GM23338 (cell line): ENCODE measurements around the gene LMO2.
"Not testable (repeated sequence)": the region's sequence is repeated elsewhere in the genome, so short reads cannot be mapped to it uniquely, and the experiment has no call there.

Experiments
- CREB1 ChIP-seq: fragments of 250-450 bp; sonication (Bioruptor Pico); IDR thresholded peaks from 2 replicates; pipeline ENCODE4 v1.5.0; 2020; ENCODE audit warnings: low read depth, mild to moderate bottlenecking, moderate library complexity
- EZH2 ChIP-seq: fragments of 200-600 bp; sonication (generic); IDR thresholded peaks from one replicate; pipeline ENCODE4 v1.8.0; 2017; ENCODE audit warnings: antibody characterized with exemption, mild to moderate bottlenecking, low read depth; ENCODE audit not compliant: unreplicated experiment
- EZH2phosphoT487 ChIP-seq: fragments of 200-600 bp; sonication (generic); IDR thresholded peaks from one replicate; pipeline ENCODE4 v1.8.1; 2018; ENCODE audit warnings: antibody characterized with exemption; ENCODE audit not compliant: unreplicated experiment
- POLR2AphosphoS5 ChIP-seq: IDR thresholded peaks from 2 replicates; pipeline ENCODE4 v1.6.1; 2016; ENCODE audit warnings: antibody characterized with exemption, low read depth
- STAT1 ChIP-seq: IDR thresholded peaks from one replicate; pipeline ENCODE4 v1.6.1; 2016; ENCODE audit warnings: antibody characterized with exemption; ENCODE audit not compliant: unreplicated experiment
- TF ChIP-seq, protein P1 (sequence below), 2 experiments: fragments of 200-600 bp in 1 of 2; sonication (generic) in 1 of 2; conservative IDR thresholded peaks; 2 replicates each; pipeline versions ENCODE4 v1.5.1 to v1.6.1; 2016 to 2017; ENCODE audit warnings: antibody characterized with exemption in 2 of 2, low read depth in 2 of 2, mild to moderate bottlenecking in 2 of 2, moderate library complexity in 1 of 2
- TF ChIP-seq, protein P2 (sequence below): IDR thresholded peaks from one replicate; pipeline ENCODE4 v1.6.1; 2018; ENCODE audit warnings: antibody characterized with exemption; ENCODE audit not compliant: unreplicated experiment

DNA sequence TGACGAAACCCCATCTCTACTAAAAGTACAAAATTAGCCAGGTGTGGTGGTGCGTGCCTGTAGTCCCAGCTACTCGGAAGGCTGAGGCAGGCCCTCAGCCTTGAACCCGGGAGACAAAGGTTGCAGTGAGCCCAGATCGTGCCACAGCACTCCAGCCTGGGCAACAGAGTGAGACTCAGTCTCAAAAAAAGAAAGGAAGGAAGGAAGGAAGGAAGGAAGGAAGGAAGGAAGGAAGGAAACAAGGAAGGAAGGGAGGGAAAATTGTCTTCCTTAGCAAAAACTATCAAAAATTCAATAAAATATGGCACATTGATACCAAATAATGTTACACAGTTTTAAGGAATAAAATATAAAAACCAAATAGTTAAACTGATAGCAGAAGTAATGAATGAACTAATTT is 54.5 kb downstream of the LMO2 start:
- TF ChIP-seq, protein P1, sequence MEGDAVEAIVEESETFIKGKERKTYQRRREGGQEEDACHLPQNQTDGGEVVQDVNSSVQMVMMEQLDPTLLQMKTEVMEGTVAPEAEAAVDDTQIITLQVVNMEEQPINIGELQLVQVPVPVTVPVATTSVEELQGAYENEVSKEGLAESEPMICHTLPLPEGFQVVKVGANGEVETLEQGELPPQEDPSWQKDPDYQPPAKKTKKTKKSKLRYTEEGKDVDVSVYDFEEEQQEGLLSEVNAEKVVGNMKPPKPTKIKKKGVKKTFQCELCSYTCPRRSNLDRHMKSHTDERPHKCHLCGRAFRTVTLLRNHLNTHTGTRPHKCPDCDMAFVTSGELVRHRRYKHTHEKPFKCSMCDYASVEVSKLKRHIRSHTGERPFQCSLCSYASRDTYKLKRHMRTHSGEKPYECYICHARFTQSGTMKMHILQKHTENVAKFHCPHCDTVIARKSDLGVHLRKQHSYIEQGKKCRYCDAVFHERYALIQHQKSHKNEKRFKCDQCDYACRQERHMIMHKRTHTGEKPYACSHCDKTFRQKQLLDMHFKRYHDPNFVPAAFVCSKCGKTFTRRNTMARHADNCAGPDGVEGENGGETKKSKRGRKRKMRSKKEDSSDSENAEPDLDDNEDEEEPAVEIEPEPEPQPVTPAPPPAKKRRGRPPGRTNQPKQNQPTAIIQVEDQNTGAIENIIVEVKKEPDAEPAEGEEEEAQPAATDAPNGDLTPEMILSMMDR (conservative IDR thresholded peaks at IDR 0.05; ENCODE audit: low read depth in 2 of 2): not testable (repeated sequence)
- not testable (repeated sequence) for TF ChIP-seq EZH2; POLR2AphosphoS5; CREB1 (CRISPR knock-in tag); STAT1; EZH2phosphoT487
- TF ChIP-seq, protein P2, sequence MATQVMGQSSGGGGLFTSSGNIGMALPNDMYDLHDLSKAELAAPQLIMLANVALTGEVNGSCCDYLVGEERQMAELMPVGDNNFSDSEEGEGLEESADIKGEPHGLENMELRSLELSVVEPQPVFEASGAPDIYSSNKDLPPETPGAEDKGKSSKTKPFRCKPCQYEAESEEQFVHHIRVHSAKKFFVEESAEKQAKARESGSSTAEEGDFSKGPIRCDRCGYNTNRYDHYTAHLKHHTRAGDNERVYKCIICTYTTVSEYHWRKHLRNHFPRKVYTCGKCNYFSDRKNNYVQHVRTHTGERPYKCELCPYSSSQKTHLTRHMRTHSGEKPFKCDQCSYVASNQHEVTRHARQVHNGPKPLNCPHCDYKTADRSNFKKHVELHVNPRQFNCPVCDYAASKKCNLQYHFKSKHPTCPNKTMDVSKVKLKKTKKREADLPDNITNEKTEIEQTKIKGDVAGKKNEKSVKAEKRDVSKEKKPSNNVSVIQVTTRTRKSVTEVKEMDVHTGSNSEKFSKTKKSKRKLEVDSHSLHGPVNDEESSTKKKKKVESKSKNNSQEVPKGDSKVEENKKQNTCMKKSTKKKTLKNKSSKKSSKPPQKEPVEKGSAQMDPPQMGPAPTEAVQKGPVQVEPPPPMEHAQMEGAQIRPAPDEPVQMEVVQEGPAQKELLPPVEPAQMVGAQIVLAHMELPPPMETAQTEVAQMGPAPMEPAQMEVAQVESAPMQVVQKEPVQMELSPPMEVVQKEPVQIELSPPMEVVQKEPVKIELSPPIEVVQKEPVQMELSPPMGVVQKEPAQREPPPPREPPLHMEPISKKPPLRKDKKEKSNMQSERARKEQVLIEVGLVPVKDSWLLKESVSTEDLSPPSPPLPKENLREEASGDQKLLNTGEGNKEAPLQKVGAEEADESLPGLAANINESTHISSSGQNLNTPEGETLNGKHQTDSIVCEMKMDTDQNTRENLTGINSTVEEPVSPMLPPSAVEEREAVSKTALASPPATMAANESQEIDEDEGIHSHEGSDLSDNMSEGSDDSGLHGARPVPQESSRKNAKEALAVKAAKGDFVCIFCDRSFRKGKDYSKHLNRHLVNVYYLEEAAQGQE: not testable (repeated sequence)
